ENCODE data around the gene AUH. TPM values are rescaled to one million over a fixed set of nuclear protein-coding genes. Genes with fewer than 3 reads are reported as not detected.

Gene AUH
- total RNA-seq, 6 donors from 2014 or later = 13.7 to 38.5 (median 24.4) TPM

GRCh38 chr9:91164724-91165520 is 196.8 kb downstream of the AUH start:
- H3K4me1 ChIP-seq = peaks cover 12 to 37% (median 33%) of the 10 kb centered on the region in 4 donors
- no peak overlapping the region for H3K4me3 ChIP-seq
- WGBS, 2 donors = 63 to 72% methylated on average over 17 to 21 of the region's 21 CpGs
- no peaks in the 10 kb centered on the region for H3K36me3 ChIP-seq
- peak; percentile 82 to 95 for ATAC-seq (ENCODE audit: low FRiP score in 2 of 2)
- H3K9me3 ChIP-seq = no peaks in the 10 kb centered on the region
- peak; percentile 69 to 85 for DNase-seq
- no peaks in the 10 kb centered on the region for H3K27me3 ChIP-seq
- TF ChIP-seq POLR2AphosphoS5 (IDR thresholded peaks at IDR 0.05) = peak in 1 of 2 donors; percentile 46
- TF ChIP-seq EP300 (IDR thresholded peaks at IDR 0.05) = no peak
- peak in 1 of 4 donors; percentile 28 for TF ChIP-seq POLR2A (IDR thresholded peaks at IDR 0.05)
- no peak for TF ChIP-seq CTCF (IDR thresholded peaks at IDR 0.05)
- peak overlapping the region in 1 of 4 donors; percentile 50 for H3K27ac ChIP-seq

Other genes starting within 250 kb of the AUH start
- 10 to 100 TPM; 14.7 to 41.3 (median 24.4) TPM for gene NFIL3, start 61.9 kb upstream of the AUH start, total RNA-seq